ENCODE data around the gene MCCD1. TPM values are rescaled to one million over a fixed set of nuclear protein-coding genes. Genes with fewer than 3 reads are reported as not detected.

MCCD1 gene
- total RNA-seq, 1 donor from 2014 or later: not detected

- no peak for DNase-seq
Observed at GRCh38 chr6:31544676-31545075, 15.9 kb downstream of the MCCD1 start.

GRCh38 chr6:31545291-31545690, 16.5 kb downstream of the MCCD1 start:
- no peak for DNase-seq

DNA sequence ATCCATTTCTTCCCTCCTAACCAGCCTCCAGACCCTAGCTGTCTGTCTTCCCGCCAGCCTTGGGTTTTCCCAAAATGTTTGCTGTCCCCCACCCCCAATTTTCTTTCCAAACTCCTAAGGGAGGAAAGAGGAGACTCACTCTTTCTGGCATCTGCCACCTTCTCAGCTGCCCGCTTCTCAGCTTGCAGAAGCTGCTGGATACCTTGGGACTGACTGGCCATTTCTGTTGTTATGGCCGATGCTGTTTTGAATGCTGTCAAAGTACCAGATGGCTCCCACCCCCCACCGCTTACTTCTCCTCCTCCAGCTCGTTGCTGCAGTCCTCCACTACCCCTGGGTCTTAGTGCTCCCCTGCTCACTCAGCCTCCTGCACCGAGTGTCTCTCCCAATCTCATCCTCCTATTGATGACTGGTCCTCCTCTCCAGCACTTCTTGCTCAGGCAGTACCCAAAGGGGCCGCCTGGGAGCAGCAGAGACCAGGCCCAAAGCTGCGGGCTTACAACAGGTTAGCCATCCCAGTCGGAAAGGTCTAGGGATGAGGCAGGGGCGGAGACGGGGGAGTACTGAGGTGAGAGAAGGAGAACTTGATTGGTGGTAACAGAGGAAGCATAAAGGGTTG, 17.7 kb downstream of the MCCD1 start, which contains the start of gene ATP6V1G2:
Gene ATP6V1G2 (minus strand): TSS at position 270 of the 619 bp plus-strand sequence. CDS start 49 bp downstream, at position 221.
- DNase-seq: peak; percentile 94

- DNase-seq: peak; percentile 98
Observed at GRCh38 chr6:31546958-31547726, 18.4 kb downstream of the MCCD1 start, which contains the start of gene NFKBIL1. NFKBIL1 (plus strand) TSS chr6:31547608; CDS start chr6:31547695, 87 bp downstream.

DNA sequence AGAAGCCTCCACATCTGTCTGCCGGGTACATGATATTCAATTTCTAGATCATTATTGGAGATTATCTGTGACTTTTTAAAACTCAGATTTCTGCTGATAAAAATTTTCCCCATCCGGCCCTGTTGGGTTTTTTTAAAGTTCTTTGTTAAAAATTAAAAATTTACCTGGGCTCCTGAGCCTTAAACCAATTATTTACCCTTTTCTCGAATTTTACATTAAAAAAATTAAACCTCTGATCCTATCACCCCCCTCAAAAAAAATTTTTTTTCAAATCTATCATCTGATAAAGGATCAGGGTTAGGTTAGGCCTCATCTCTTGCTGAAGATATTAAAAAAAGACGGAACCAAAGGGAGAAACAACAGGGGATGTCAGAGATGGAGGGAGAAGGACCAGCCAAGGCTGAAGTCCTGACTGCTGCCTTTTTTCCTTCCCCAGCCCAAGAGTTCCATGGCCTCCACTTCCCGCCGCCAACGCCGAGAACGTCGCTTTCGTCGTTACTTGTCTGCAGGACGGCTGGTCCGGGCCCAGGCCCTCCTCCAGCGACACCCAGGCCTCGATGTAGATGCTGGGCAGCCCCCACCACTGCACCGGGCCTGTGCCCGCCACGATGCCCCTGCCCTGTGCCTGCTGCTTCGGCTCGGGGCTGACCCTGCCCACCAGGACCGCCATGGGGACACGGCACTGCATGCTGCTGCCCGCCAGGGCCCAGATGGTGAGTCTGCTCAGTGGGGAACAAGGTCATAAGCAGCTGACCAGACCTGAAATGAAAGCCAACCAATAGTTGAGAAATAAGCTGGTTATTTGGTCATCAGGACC, 19.2 kb downstream of the MCCD1 start:
- DNase-seq: no peak

DNA sequence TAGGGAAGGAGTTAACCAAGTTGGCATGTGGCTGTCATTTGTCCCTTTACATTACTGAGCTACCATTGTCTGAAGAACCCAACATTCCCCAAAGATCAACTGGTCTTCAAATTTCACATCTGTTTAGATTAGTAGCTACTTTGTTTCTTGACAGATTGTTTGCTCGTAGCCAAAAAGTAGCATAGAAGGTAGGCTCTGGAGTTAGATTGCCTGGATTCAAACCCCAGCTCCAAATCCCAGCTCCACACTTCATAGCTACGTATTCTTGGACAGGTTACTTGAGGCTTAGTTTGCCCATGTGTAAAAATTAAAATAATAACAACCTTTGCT, 19.7 kb downstream of the MCCD1 start:
- DNase-seq: no peak

DNA sequence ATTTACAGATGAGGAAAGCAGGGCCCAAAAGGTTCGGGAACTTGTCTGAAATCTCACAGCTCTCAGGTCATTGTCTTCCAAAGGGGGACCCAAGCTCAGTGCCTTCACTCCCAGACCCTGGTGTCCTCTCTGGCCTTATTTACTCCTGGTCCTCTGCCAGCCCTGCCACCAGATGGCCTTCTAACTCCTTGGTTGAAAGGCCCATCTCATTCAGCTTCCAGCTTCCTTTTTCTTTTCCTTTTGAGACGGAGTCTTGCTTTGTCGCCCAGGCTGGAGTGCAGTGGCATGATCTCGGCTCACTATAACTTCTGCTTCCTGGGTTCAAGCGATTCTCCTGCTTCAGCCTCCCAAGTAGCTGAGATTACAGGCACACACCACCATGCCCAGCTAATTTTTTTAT, 22.6 kb downstream of the MCCD1 start:
- DNase-seq: peak; percentile 92

DNA sequence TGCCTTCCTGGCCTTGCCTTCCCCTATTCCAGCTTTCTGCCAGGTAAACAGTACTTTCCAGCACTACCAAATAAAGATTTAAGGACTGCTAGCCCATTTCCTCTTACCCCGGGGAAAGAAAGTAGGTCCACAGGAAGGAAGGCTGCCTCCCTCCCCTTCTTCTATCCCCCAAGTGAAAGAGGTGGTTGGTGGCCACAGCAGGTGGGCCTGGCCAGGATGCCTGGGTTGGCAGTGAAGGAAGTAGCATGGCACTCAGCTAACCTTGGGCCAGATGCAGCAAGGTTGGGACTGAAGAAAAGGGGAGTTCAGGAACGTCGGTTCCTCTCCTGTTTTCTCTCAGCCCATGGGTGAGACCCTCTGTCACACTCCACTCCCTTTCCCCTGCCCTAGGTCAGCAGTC, 27.5 kb downstream of the MCCD1 start:
- DNase-seq: no peak

DNA sequence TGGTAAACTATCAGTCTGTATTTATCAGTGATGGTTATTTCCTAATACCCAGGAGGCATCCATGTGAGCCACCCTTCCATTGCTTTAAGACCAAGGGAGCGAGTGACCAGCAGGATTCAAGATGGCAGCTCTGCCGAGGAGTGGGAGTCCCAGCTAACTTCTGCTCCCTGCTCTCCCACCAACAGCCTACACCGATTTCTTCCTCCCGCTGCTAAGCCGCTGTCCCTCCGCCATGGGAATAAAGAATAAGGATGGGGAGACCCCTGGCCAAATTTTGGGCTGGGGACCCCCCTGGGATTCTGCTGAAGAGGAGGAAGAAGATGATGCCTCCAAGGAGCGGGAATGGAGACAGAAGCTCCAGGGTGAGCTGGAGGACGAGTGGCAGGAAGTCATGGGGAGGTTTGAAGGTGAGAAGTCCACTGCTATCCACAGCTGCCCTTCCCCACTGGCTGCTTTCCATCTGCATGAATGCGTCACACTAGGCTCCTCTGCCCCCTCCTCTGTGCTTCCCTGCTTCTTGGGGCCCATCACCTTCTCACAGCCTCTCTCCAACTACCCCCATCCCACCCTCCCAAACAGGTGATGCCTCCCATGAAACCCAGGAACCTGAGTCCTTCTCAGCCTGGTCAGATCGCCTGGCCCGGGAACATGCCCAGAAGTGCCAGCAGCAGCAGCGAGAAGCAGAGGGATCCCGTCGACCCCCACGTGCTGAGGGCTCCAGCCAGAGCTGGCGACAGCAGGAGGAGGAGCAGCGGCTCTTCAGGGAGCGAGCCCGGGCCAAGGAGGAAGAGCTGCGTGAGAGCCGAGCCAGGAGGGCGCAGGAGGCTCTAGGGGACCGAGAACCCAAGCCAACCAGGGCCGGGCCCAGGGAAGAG, 28.9 kb downstream of the MCCD1 start:
- peak; percentile 50 for DNase-seq

DNA sequence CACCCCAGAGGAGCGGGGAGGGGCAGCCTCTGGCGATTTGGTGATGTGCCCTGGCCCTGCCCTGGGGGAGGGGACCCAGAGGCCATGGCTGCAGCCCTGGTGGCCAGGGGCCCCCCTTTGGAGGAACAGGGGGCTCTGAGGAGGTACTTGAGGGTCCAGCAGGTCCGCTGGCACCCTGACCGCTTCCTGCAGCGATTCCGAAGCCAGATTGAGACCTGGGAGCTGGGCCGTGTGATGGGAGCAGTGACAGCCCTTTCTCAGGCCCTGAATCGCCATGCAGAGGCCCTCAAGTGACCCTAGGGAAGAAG, 29.5 kb downstream of the MCCD1 start:
- DNase-seq: no peak

DNA sequence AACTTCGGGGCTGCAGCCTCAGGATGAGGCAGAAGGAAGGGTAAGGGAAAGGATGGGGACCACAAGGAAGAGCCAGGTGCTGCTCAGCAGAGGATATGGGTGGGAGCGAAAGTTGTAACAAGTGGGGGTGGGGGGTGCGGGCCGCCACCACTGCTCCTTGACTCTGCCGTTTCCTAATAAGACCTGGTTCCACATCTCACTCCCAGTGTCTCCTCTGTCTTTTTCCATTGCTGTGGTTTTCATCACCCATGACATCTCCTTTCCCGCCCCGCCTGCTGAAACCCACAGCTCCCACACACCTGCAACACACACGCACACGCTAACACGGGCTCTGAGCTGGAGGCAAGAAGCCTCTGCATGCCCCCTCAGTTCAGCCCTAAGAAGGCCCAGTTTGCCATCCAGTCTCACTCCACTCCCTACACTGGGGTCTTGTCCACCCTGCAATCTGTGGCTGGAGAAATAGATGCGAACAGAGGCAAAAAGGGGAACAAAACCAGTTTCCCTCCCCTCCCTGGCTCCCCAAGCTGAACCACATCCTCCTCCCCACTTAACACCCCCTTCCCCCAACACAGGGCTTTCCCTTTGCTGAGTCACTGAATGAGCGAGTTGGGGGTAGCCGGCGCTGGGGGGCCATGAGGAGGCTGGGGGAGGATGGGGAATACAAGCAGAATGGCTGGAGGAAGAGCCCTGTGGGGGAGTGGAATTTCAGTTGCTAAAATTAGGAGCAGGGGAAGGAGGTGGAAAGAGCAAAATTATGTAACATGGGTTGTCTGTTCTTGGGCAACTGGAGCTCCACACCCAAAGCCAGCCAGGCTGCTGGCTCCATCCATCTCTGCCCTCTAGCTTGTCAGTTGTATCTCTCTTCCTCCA, 30.1 kb downstream of the MCCD1 start:
- DNase-seq: peak; percentile 56

DNA sequence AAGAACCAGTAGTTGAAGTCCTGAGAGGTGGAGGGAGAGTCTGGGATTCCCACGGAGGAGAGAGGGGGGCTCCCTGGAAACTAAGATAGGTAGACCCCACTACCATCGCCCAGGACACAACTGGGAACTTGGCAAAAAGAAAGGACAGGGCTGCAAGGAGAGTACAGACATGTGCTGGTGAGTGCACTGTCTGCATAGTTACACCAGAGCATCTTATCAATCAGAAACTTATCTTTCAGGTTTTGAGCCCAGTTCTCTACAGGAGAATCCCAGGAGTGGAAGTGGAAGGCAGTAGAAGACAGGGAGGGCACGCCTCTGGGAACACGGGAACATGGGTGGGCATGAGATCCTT, 30.8 kb downstream of the MCCD1 start:
- DNase-seq: no peak

DNA sequence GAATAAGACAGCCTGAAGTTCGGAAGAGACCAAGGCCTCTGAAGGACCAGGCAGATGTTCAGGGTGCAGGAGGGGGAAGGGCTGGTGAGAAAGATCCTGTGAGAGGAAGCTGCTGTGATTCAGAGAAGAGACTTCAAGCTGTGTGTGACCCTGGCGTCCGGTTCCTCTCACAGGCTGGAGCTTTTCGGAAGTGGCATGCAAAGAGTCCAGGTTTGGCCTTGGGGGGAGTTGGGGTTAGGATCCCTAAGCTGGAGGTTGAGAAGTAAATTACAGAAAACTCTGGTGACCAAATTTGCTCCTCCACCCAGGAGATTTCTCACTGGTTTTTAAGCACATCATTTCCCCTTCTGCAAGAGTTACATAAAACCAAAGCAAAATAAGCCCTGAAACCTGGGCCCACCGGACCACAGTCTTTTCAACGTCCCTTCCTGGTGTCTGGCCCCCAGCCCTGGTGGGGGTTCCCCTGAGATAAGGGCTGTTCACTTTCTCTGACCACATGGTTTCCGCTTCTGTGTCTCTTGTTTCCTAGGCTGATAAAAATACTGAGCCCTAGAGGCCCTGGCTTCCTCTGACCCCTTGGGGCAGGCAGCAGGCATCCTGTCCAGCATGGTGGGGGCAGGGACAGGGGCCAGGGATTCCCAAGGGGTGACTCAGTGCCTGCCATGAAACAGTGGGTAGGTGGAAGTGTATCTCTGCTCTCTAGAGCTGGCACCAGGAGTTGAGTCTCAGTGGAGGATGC, 31.4 kb downstream of the MCCD1 start:
- DNase-seq: peak; percentile 99

- DNase-seq: no peak
Observed at GRCh38 chr6:31560697-31561058, 31.9 kb downstream of the MCCD1 start.

DNA sequence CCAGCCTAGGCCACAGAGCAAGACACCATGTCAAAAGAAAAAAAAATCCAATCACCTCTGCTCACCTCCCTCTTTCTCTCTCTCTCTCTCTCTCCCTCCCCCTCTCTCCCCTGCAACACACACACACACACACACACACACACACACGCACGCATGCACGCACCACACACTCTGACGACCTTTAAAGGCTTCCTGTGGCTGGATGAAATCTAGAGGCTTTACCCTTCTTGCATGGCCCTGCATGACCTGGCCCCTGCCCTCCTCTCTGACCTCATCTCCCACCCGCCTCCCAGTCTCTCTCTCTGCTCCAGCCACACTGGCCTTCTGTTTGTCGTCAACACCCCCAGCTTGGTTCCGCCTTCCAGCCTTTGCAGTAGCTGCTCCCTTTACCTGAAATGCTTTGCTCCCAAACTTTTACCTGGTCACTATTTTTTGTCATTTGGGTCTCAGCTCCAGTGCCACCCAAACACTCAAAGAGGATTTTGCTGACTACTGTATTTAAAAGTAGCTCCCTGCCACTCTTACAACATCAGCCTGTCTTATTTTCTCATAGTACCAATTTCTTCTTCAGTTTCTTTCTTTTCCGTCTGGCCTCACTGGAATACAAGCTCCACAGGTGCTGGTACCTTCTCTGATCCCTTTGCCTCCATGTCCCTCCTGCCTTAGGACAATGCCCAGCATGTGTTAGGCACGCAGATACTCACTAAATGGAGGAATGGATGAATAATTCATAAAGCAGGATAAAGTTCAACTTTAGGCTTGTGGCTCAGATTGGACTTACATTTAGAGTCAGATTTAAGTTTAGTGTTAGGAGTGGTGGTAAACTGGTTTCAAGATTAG, 39.0 kb downstream of the MCCD1 start:
- DNase-seq: no peak

GRCh38 chr6:31568537-31568961, 39.8 kb downstream of the MCCD1 start:
- DNase-seq: no peak

GRCh38 chr6:31569861-31570536, 41.2 kb downstream of the MCCD1 start:
- no peak for DNase-seq

GRCh38 chr6:31572041-31572911, 43.5 kb downstream of the MCCD1 start, which contains the start of gene LTA:
LTA (plus strand) TSS chr6:31572289; CDS start chr6:31572743, 454 bp downstream.
- no peak for DNase-seq
